ENCODE measurements around the gene MINDY4. TPM values are rescaled to one million over a fixed set of nuclear protein-coding genes. Genes with fewer than 3 reads are reported as not detected.

Gene MINDY4
- total and polyA plus RNA-seq, 8 donors = 8.0 to 56.0 (median 17.4) TPM

GRCh38 chr7:30750010-30750409 lies 21.2 kb upstream of the MINDY4 start:
- intact Hi-C loops (cut with DNase I) = no loop called here
- H3K27ac ChIP-seq = peak overlapping the region; percentile 75 to 79
- no peak for DNase-seq

GRCh38 chr7:30750683-30751650 lies 20.2 kb upstream of the MINDY4 start:
- peaks cover 8 to 24% of the 10 kb centered on the region in 2 donors for H3K4me1 ChIP-seq
- H3K27ac ChIP-seq = peak overlapping the region; percentile 75 to 79
- H3K4me3 ChIP-seq = peak overlapping the region in 1 of 2 donors; percentile 43
- H3K36me3 ChIP-seq = no peaks in the 10 kb centered on the region
- H3K27me3 ChIP-seq = no peaks in the 10 kb centered on the region
- no peak for TF ChIP-seq CTCF (IDR thresholded peaks at IDR 0.05)
- intact Hi-C loops (cut with DNase I) = no loop called here
- DNase-seq (peak in 3 of 4 donors; percentile 66 to 89 (median 69)), ATAC-seq (peak; percentile 64)
- H3K9me3 ChIP-seq = no peaks in the 10 kb centered on the region

More at GRCh38 chr7:30750010-30750409, 21.2 kb upstream of the MINDY4 start:
- Histone ChIP-seq H3K4me1 (peaks cover 8 to 24% of the 10 kb centered on the region in 2 donors), H3K36me3 (no peaks in the 10 kb centered on the region), H3K4me3 (no peak overlapping the region), H3K27me3 (no peaks in the 10 kb centered on the region), H3K9me3 (no peaks in the 10 kb centered on the region)
- no peak for ATAC-seq
- no peak for TF ChIP-seq CTCF (IDR thresholded peaks at IDR 0.05)

- Histone ChIP-seq H3K4me3 (peak within 1 kb of the TSS; percentile 29 to 43), H3K27ac (peak within 1 kb of the TSS; percentile 75 to 79)
- TF ChIP-seq CTCF (IDR thresholded peaks at IDR 0.05) = no peak
Observed at GRCh38 chr7:30751696-30752273, 19.4 kb upstream of the MINDY4 start, which contains the start of gene INMT. Gene INMT, plus strand, starts transcription at chr7:30752135. Its CDS starts 16 bp downstream, at chr7:30752151.

GRCh38 chr7:30752484-30752883 lies 18.7 kb upstream of the MINDY4 start:
- intact Hi-C loops (cut with DNase I) = no loop called here
- no peaks in the 10 kb centered on the region for H3K27me3 ChIP-seq
- peaks cover 8 to 30% of the 10 kb centered on the region in 2 donors for H3K4me1 ChIP-seq
- peak overlapping the region; percentile 75 to 79 for H3K27ac ChIP-seq
- ATAC-seq = no peak
- DNase-seq = no peak
- H3K36me3 ChIP-seq = no peaks in the 10 kb centered on the region
- H3K4me3 ChIP-seq = peak overlapping the region; percentile 29 to 43
- no peak for TF ChIP-seq CTCF (IDR thresholded peaks at IDR 0.05)
- H3K9me3 ChIP-seq = no peaks in the 10 kb centered on the region

More at GRCh38 chr7:30751696-30752273, 19.4 kb upstream of the MINDY4 start, which contains the start of gene INMT:
- ATAC-seq (peak; percentile 37), DNase-seq (no peak)
- H3K36me3 ChIP-seq = no peaks in the 10 kb centered on the region
- peaks cover 8 to 24% of the 10 kb centered on the region in 2 donors for H3K4me1 ChIP-seq
- no peaks in the 10 kb centered on the region for H3K9me3 ChIP-seq
- intact Hi-C loops (cut with DNase I) = no loop called here
- no peaks in the 10 kb centered on the region for H3K27me3 ChIP-seq

- Histone ChIP-seq H3K36me3 (no peaks in the 10 kb centered on the region), H3K9me3 (no peaks in the 10 kb centered on the region), H3K4me1 (peaks cover 8 to 35% of the 10 kb centered on the region in 2 donors), H3K27ac (peak overlapping the region; percentile 75 to 79), H3K27me3 (no peaks in the 10 kb centered on the region), H3K4me3 (peak overlapping the region; percentile 29 to 43)
- intact Hi-C loops (cut with DNase I) = no loop called here
- DNase-seq (peak in 2 of 4 donors; percentile 65 to 66), ATAC-seq (peak; percentile 35)
- no peak for TF ChIP-seq CTCF (IDR thresholded peaks at IDR 0.05)
Observed at GRCh38 chr7:30752979-30753378, 18.2 kb upstream of the MINDY4 start.
